ENCODE data around the gene GATAD2A.

GRCh38 chr19:19541616-19542015, 136.1 kb downstream of the GATAD2A start:
- TF ChIP-seq CTCF (IDR thresholded peaks at IDR 0.05) (no peak), POLR2AphosphoS5 (IDR thresholded peaks at IDR 0.05; ENCODE audit: low read depth, low read length) (no peak), REST (IDR thresholded peaks at IDR 0.05; ENCODE audit: insufficient read depth in 1 of 2, low read depth in 2 of 2, low read length in 1 of 2) (no peak)

Data from Panc1 (cell line).